ENCODE results near the gene LRRC23. TPM values are rescaled to one million over a fixed set of nuclear protein-coding genes. Genes with fewer than 3 reads are reported as not detected.
A peak's percentile ranks its signal among the peaks of the same experiment; 100 is the strongest.
"Not testable (repeated sequence)": the region's sequence is repeated elsewhere in the genome, so short reads cannot be mapped to it uniquely, and the experiment has no call there.

LRRC23 gene
- total RNA-seq, 1 donor from 2014 or later: 12.1 TPM

DNA sequence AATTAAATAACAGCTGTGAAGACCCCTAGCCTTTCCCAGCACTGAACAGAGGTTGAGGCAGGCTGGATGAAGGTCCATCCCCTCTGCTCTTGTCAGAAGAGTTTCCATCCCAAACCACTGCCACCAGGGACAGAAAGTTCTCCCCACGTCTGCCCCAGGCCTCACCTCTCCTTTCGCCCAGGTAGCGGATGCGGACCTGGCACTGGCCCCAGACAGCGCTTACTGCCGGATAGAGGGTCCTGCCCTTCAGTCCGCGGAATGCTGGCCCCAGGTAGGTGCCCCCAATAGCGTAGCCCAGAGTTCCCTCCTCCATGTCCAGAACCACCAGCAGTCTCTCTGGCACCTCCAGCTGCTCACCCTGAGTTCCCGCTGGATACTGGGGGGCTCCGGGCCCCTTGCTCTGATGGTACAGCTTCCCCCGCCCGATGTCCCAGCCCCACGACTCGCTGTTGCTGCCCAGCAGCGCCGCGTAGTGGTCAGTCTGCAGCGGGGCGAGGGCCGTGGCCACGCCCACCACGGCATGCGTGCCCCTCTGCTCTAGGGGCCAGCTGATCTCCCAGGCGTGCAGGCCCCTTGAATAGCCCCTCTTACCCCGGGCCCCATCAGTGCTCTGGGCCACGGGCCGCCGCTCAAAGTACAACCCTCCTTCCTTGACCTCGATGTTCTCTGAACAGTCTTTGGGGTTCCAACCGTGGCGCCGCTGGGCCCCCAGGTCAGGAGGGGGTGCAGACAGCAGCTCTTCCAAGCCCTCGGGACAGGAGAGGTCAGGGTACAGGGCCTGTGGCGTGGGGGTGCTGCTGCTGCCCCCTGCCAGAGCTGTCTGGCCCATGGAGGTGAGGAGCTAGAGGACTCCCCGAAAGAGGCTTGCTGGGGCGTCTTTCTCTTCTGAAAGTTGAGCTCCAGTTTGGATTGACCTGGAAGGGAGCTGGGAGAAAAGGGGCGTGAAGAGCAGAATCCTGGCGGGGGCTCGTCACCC, 32.3 kb upstream of the LRRC23 start:
- DNase-seq (ENCODE audit: low read depth): peak; percentile 80

DNA sequence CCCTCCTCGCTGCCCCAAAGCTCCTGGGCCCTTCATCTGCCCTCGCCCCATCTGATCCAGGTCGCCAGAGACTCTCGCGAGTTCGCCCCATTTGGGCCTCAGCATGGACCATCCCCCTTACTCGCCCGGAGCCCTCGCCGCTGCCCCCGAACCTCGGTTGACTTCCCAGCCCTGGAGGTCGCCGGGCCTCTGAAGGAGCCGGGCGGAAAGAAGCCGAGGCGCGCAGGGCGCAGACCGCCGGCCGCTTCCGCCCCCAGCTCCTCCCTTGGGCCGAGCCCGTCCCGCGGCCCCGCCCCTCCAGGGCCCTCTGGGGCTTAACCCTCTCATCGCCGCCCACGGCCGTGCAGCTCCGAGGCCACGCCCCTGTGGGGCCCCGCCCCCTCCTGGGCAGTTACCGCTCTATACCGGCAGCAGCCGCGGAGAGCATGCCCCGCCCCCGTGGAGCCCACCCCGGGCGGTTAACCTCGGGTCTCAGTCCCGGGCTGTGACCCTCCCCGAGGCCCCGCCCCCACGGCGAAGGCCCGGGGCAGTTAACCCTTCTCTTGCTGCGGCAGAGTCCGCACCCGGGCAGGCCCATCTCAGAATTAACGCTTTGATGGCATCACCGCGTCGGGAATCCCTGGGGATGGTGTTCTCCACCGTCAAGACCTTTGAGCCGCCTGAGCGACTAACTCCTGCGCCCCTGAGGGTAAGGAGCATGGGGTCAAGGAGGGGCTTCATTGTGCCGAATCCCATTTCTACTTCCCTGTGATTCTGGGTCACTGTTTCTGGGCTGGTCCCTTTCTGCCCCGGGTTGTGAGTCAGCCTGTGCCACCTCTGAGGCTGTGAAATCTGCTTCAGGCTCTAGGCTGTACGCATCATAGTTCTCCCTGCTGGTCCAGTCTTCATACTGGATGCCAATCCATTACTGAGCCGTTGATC, 31.3 kb upstream of the LRRC23 start, which contains the start of gene SPSB2:
TSS of gene SPSB2 (minus strand) at position 210 of the 921 bp plus-strand sequence. CDS start 402 bp downstream, outside the sequence.
- peak; percentile 96 for DNase-seq (ENCODE audit: low read depth)

DNA sequence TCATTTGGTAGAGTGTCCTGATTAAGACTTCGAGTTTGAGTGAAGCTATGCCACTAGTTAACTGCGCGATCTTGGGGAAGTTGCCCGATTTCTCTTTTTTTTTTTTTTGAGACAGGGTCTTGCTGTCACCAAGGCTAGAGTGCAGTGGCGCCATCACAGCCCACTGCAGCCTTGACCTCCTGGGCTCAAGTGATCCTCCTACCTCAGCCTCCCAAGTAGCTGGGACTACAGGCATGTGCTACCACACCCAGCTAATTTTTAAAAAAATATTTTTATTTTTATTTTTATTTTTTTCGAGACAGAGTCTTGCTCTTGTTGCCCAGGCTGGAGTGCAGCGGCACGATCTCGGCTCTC, 30.6 kb upstream of the LRRC23 start:
- DNase-seq (ENCODE audit: low read depth): not testable (repeated sequence)

DNA sequence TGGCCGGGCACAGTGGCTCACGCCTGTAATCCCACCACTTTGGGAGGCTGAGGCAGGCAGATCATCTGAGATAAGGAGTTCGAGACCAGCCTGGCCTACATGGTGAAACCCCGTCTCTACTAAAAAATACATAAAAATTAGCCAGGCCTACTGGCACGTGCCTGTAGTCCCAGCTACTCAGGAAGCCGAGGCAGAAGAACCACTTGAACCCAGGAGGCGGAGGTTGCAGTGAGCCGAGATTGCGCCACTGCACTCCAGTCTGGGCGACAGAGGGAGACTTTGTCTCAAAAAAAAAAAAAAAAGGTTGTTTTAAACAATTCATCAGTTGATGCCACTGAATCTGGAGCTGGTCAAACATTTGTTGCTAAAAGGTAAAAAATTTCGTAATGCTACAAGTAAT, 24.8 kb upstream of the LRRC23 start:
- not testable (repeated sequence) for DNase-seq (ENCODE audit: low read depth)

DNA sequence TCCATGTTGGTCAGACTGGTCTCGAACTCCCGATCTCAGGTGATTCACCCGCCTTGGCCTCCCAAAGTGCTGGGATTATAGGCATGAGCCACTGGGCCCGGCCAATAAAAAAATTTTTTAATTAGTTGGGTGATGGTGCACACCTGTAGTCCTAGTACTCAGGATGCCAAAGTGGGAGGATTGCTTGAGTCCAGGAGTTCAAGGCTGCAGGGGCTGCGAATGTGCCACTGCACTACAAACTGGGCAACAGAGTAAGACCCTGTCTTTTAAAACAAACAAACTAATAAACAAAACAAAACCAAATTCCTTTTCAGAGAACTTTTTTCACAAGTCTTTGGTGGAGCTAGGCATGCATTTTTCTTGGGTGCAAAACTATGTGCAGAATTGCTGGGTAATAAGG, 21.4 kb upstream of the LRRC23 start:
- DNase-seq (ENCODE audit: low read depth): no peak

DNA sequence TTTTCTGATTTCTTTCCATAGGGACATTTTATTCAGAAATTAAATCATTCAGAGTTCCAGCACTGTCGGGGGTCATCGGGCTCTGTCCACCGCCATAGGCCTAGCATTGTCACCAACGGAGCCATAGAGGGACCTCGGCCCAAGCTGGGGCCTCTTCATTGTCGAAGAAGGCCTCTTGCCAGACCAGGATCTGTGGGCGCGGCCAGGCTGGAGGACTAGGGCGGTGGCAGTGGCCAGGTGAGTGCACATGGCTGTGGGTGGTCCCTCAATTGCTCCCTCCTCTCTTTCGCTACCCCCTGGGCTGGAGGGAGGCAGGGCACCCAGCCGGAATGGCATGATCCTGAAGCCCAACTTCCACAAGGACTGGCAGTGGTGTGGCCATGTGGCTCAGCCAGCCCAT, 20.9 kb upstream of the LRRC23 start:
- DNase-seq (ENCODE audit: low read depth): no peak

DNA sequence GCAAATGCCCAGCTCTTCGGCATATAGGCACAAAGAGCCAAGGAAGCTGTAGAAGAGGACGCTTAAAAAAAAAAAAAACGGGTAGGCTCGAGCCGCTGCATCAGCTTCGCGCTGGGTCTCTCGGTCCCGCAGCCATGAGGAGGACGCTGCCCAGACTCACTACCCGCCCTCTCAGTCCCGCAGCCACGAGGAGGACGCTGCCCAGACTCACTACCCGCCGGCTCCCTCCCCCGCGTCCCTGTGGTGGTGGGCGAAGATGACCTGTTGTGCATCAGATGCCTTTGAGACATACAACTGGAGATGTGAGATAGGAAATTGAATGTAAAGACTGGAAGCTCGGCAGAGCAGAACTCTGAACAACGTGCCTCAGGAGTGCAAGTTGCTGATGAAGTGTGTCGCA, 20.1 kb upstream of the LRRC23 start:
- no peak for DNase-seq (ENCODE audit: low read depth)

DNA sequence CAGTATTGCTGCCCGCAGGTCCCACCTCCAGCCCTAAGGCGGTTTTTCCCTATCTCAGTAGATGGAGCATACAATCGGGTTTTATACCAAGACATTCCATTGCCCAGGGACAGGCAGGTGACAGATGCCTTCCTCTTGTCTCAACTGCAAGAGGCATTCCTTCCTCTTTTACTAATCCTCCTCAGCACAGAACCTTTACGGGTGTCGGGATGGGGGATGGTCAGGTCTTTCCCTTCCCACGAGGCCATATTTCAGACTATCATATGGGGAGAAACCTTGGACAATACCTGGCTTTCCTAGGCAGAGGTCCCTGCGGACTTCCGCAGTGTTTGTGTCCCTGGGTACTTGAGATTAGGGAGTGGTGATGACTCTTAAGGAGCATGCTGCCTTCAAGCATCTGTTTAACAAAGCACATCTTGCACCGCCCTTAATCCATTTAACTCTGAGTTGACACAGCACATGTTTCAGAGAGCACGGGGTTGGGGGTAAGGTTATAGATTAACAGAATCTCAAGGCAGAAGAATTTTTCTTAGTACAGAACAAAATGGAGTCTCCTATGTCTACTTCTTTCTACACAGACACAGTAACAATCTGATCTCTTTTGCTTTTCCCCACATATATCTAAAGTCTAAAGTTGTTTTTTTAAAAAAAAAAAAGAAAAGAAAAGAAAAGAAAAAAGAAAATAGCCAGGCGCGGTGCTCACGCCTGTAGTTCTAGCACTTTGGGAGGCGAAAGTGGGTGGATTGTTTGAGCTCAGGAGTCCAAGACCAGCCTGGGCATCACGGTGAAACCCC, 18.2 kb upstream of the LRRC23 start:
- not testable (repeated sequence) for DNase-seq (ENCODE audit: low read depth)

DNA sequence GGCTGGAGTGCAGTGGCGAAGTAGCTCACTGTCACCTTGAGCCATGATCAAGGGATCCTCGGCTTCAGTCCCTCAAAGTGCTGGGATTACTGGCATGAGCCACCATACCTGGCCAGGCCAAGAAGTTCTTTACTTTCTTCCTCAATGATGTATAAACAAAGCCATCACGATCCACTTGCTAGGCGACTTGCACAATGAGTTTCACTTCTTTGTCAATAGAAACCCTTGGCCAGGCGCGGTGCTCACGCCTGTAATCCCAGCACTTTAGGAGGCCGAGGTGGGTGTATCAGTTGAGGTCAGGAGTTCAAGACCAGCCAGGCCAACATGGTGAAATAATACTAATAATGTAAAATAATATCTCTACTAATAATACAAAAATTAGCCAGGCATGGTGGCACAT, 17.2 kb upstream of the LRRC23 start:
- no peak for DNase-seq (ENCODE audit: low read depth)

DNA sequence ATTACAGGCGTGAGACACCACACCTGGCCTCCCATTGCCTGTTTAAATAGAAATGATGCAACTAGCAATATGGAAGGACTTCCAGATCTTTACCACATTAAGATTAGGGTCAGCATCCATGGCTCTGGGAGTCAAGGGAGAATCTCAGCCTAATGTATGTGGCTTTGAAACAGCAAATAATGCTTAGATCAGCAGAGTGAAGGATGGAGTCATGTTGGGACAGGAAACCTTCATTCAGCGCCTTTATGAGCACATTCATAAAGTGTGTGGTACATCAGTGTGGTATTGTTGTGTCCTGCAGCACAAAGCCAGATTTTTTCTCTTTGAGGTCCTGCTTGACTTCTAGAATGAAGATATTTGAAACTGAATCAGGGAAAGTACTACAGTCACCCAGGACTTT, 16.3 kb upstream of the LRRC23 start:
- DNase-seq (ENCODE audit: low read depth): no peak

DNA sequence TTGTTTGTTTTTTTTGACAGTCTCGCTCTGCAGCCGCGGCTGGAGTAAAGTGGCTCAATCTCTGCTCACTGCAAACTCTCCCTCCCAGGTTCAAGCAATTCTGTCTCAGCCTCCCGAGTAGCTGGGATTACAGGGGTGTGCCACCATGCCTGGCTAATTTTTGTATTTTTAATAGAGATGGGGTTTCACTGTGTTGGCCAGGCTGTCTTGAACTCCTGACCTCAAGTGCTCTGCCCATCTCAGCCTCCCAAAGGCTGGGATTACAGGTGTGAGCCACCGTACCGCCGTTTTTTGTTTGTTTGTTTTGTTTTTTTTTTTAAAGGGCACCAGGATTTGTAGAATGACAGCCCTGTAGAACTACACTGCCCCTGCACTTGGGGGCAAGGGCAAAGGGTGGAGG, 15.8 kb upstream of the LRRC23 start:
- not testable (repeated sequence) for DNase-seq (ENCODE audit: low read depth)

DNA sequence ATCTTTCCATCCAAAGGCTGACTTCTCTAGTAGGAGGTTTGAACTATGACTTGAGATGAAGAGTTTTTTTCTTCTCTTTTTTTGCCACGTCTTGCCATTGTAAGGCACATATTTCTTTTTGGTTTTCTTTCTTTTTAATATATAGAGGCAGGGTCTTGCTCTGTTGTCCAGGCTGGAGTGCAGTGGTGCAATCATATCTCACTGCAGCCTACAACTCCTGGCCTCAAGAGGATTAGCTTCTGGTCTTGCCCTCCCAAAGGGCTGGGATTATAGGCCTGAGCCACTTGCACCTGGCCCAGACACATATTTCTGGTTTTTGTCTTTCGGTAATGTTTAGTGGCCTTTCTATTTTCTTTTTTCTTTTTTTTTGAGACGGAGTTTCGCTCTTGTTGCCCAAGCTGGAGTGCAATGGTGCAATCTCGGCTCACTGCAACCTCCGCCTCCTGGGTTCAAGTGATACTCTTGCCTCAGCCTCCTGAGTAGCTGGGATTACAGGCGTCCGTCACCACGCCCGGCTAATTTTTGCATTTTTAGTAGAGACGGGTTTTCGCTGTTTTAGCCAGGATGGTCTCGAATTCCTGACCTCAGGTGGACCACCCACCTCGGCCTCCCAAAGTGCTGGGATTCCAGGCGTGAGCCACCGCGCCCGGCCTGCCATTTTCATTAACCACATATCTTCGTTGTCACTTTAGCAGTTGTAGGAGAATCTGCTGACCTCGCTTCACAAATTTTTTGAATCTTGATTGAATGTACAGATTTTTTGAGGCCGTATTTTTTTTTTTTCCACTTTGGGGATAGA, 14.6 kb upstream of the LRRC23 start:
- not testable (repeated sequence) for DNase-seq (ENCODE audit: low read depth)

DNA sequence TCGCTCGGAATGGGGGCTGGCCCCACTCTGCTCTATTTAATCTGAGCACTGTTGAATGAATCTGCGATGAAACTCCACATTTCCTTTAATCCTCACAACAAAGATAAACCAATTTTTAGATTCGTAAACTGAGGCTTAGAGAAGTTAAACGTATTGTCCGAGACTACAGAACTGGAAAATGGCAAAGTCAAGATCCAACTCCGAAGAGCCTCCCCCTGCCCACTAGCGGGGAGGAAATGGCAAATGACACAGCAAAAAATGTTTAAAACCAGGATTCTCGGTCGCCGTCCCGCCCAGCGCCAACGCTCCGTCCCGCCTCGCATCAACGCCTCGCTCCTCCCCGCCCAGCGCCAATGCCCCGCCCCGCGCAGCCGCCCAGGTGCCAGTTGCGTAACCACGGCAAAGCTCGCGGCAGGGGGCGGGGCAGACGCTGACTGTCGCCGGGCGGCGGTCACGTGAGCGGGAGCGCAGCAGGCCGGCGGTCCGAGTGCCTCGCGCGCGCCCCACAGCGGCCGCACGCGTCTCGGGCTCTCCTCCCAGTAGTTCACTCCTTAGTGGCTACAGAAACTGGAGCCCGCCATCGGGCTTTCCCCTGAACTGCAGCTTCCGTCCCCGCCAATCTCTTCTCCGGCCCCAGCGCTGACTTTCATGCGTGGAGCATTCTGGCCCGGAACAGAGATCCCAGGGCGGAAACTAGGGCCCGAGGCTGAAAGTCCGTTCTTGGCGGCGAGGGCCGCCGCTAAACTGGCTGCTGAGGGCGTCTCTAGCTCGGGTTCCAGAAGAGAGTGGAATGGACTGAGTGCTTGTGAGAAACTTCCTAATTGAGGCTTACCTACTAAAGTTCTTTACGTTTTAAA, 13.6 kb upstream of the LRRC23 start:
- peak; percentile 96 for DNase-seq (ENCODE audit: low read depth)

DNA sequence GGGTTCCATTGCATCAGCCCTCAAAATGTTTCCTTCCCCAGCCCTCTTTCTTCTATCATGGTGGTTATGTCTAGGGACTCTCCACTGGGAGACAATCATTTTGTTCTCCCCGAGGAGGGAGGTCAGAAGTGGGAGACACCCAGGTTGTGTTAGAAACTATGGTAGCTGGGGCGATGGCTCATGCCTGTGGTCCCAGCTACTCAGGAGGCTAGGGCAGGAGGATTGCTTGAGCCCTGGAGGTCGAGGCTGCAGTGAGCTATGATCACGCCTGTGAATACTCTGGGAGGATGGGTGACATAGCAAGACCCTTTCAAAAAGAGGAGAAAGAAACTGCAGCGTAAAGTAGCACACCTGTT, 13.0 kb upstream of the LRRC23 start:
- no peak for DNase-seq (ENCODE audit: low read depth)

DNA sequence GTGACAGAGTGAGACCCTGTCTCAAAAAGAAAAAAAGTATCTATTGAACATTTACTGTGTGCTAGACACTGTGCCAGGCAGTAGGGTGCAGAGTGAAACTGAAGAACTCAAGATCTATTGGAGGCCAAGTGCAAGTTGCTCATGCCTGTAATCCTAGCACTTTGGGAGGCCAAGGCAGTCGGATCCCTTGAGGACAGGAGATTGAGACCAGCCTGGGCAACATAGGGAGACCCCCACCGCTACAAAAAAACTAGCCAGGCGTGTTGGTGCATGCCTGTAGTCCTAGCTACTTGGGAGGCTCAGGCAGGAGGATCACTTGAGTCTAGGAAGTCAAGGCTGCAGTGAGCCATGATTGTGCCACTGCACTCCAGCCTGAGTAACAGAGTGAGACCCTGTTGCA, 11.9 kb upstream of the LRRC23 start:
- not testable (repeated sequence) for DNase-seq (ENCODE audit: low read depth)

DNA sequence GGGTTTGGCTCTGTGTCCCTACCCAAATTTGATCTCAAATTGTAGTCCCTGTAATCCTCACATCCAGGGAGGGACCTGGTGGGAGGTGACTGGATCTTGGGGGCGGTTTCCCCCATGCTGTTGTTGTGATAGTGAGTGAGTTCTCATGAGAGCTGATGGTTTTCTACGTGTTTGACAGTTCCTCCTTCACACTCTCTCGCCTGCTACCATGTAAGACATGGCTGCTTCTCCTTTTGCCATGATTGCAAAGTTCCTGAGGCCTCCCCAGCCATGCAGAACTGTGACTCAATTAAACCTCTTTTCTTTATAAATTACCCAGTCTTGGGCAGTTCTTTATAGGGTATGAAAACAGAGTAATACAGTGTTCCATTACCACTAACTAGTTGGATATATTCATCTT, 10.3 kb upstream of the LRRC23 start:
- DNase-seq (ENCODE audit: low read depth): no peak

DNA sequence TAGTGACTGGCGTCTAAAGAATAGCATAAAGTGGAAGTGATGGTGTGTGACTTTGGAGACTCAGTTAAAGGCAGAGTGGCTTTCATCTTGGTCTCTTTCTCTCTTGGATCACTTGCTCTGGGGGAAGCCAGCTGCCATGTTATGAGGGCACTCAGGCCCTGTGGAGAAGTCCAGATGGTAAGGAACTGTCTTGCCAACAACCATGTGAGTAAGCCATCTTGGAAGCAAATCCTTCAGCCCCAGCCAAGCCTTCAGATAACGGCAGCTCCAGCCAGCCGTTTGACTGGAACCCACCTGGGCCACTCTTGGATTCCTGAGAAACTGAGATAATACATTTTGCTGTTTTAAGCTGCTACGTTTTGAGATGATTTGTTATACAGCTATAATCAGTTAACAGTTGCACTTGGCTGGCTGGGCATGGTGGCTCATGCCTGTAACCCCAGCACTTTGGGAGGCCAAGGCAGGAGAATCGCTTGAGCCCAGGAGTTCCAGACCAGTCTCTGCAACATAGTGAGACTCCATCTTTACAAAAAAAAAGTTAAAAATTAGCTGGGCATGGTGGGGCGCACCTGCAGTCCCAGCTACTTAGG, 7.7 kb upstream of the LRRC23 start:
- DNase-seq (ENCODE audit: low read depth): no peak

DNA sequence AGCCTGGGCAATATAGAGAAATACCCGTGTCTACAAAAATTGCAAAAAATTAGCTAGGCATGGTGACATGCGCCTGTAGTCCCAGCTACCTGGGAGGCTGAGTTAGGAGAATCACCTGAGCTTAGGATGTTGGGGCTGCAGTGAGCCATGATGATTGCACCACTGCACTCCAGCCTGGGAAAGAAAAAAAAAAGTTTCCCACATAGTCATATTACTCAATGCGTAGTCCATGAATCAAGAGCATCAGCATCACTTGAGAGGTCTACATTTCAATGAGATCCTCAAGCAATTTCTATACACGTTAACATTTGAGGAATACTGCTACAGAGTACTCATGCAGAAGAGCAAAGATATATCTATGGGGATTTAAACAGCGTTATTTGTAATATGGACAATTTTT, 5.2 kb upstream of the LRRC23 start:
- DNase-seq (ENCODE audit: low read depth): no peak
